WTC11 (cell line): Measurements from ENCODE around the gene ANO8. TPM values are rescaled to one million over a fixed set of nuclear protein-coding genes. Genes with fewer than 3 reads are reported as not detected.

Experiments
- ATF1 ChIP-seq: sonication (generic); formaldehyde crosslinking; IDR thresholded peaks from 2 replicates; pipeline ENCODE4 v1.8.1; 2023; ENCODE audit warnings: mild to moderate bottlenecking, moderate library complexity, missing genetic modification reagents
- FOXJ3 ChIP-seq: sonication (generic); formaldehyde crosslinking; IDR thresholded peaks from 2 replicates; pipeline ENCODE4 v1.9.0; 2021; ENCODE audit warnings: missing genetic modification reagents, mild to moderate bottlenecking, borderline replicate concordance
- FOXP1 ChIP-seq: sonication (generic); formaldehyde crosslinking; IDR thresholded peaks from 2 replicates; pipeline ENCODE4 v1.8.0; 2022; ENCODE audit warnings: missing genetic modification reagents, mild to moderate bottlenecking, moderate library complexity, borderline replicate concordance
- GABPB1 ChIP-seq: sonication (generic); formaldehyde crosslinking; IDR thresholded peaks from 2 replicates; pipeline ENCODE4 v1.8.1; 2023; ENCODE audit warnings: mild to moderate bottlenecking, missing genetic modification reagents
- HMGA2 ChIP-seq: fragments of 250-450 bp; sonication (Bioruptor Pico); IDR thresholded peaks from 2 replicates; pipeline ENCODE4 v1.4.0; 2021; ENCODE audit warnings: mild to moderate bottlenecking, moderate library complexity
- JUN ChIP-seq: sonication (generic); formaldehyde crosslinking; IDR thresholded peaks from 2 replicates; pipeline ENCODE4 v1.8.0; 2023; ENCODE audit warnings: mild to moderate bottlenecking, missing genetic modification reagents
- NFYB ChIP-seq: sonication (generic); formaldehyde crosslinking; conservative IDR thresholded peaks from 2 replicates; pipeline ENCODE4 v1.8.0; 2022; ENCODE audit warnings: low read depth, missing genetic modification reagents
- NR1H2 ChIP-seq: sonication (generic); formaldehyde crosslinking; IDR thresholded peaks from 2 replicates; pipeline ENCODE4 v1.9.0; 2021; ENCODE audit warnings: mild to moderate bottlenecking, moderate library complexity, missing genetic modification reagents
- OVOL2 ChIP-seq: fragments of 250-450 bp; sonication (Bioruptor Pico); IDR thresholded peaks from 2 replicates; pipeline ENCODE4 v1.9.0; 2021; ENCODE audit warnings: mild to moderate bottlenecking, borderline replicate concordance
- SMAD3 ChIP-seq: sonication (generic); formaldehyde crosslinking; IDR thresholded peaks from 2 replicates; pipeline ENCODE4 v1.8.0; 2022; ENCODE audit warnings: missing genetic modification reagents, mild to moderate bottlenecking, borderline replicate concordance
- TCF7 ChIP-seq: sonication (generic); formaldehyde crosslinking; IDR thresholded peaks from 2 replicates; pipeline ENCODE4 v1.8.0; 2022; ENCODE audit warnings: mild to moderate bottlenecking, low read depth, missing genetic modification reagents, moderate library complexity
- ZBTB21 ChIP-seq: sonication (generic); formaldehyde crosslinking; IDR thresholded peaks from 2 replicates; pipeline ENCODE4 v1.8.1; 2023; ENCODE audit warnings: mild to moderate bottlenecking, missing genetic modification reagents, borderline replicate concordance
- total RNA-seq: library from RNA; stranded (reverse); gene quantifications from 3 replicates; pipeline ENCODE4 v1.2.3, GENCODE V29; 2021
- TF ChIP-seq, protein P1 (sequence below): fragments of 250-450 bp; sonication (Bioruptor Pico); IDR thresholded peaks from 2 replicates; pipeline ENCODE4 v1.9.0; 2021; ENCODE audit warnings: mild to moderate bottlenecking
- TF ChIP-seq, protein P2 (sequence below): sonication (generic); formaldehyde crosslinking; IDR thresholded peaks from 2 replicates; pipeline ENCODE4 v1.8.1; 2022; ENCODE audit warnings: low read depth, missing genetic modification reagents, borderline replicate concordance
- TF ChIP-seq, protein P3 (sequence below): sonication (generic); formaldehyde crosslinking; IDR thresholded peaks from 2 replicates; pipeline ENCODE4 v1.8.0; 2022; ENCODE audit warnings: mild to moderate bottlenecking, missing genetic modification reagents
- TF ChIP-seq, protein P4 (sequence below): sonication (generic); formaldehyde crosslinking; IDR thresholded peaks from 2 replicates; pipeline ENCODE4 v1.8.0; 2022; ENCODE audit warnings: mild to moderate bottlenecking, missing genetic modification reagents
- TF ChIP-seq, protein P5 (sequence below): sonication (generic); formaldehyde crosslinking; IDR thresholded peaks from 2 replicates; pipeline ENCODE4 v1.8.1; 2022; ENCODE audit warnings: missing genetic modification reagents, borderline replicate concordance
- TF ChIP-seq, protein P6 (sequence below): sonication (generic); formaldehyde crosslinking; IDR thresholded peaks from 2 replicates; pipeline ENCODE4 v1.8.1; 2023; ENCODE audit warnings: mild to moderate bottlenecking, missing genetic modification reagents, moderate library complexity
- TF ChIP-seq, protein P7 (sequence below): fragments of 250-450 bp; sonication (Bioruptor Pico); IDR thresholded peaks from 2 replicates; pipeline ENCODE4 v1.9.0; 2021; ENCODE audit warnings: mild to moderate bottlenecking, borderline replicate concordance
- TF ChIP-seq, protein P8 (sequence below): sonication (generic); formaldehyde crosslinking; IDR thresholded peaks from 2 replicates; pipeline ENCODE4 v1.8.1; 2022; ENCODE audit warnings: mild to moderate bottlenecking, missing genetic modification reagents, moderate library complexity, borderline replicate concordance
- TF ChIP-seq, protein P9 (sequence below): fragments of 250-450 bp; sonication (Bioruptor Pico); IDR thresholded peaks from 2 replicates; pipeline ENCODE4 v1.9.0; 2021; ENCODE audit warnings: moderate library complexity, mild to moderate bottlenecking, inconsistent platforms, borderline replicate concordance

Gene ANO8
- total RNA-seq, 1 experiment from 2014 or later = 32.6 TPM

DNA sequence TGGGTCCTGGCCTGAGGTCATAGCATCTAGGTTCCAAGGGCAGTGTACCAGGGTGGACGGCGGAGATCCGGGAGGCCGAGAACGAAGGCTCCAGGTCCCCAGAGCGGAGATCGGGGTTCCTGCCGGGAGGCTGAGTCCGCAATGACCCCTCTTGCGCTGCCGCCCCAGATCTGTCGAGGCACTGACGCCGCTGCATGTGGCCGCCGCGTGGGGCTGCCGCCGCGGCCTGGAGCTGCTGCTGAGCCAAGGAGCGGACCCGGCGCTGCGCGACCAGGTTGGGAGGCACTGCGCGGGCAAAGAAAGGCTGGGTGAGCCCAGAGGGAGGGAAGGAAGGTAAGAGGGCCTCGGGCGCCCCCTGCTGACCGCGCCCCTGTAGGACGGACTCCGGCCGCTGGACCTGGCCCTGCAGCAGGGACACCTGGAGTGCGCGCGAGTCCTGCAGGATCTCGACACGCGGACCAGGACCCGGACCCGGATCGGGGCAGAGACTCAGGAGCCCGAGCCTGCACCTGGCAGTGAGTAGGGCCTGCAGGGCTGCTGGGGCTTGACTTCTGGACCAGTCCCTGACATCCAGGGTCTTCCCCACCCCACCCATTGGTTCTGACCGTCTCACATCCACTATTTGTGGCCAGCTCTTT lies 52.0 kb downstream of the ANO8 start (continued):
- TF ChIP-seq, protein P1, sequence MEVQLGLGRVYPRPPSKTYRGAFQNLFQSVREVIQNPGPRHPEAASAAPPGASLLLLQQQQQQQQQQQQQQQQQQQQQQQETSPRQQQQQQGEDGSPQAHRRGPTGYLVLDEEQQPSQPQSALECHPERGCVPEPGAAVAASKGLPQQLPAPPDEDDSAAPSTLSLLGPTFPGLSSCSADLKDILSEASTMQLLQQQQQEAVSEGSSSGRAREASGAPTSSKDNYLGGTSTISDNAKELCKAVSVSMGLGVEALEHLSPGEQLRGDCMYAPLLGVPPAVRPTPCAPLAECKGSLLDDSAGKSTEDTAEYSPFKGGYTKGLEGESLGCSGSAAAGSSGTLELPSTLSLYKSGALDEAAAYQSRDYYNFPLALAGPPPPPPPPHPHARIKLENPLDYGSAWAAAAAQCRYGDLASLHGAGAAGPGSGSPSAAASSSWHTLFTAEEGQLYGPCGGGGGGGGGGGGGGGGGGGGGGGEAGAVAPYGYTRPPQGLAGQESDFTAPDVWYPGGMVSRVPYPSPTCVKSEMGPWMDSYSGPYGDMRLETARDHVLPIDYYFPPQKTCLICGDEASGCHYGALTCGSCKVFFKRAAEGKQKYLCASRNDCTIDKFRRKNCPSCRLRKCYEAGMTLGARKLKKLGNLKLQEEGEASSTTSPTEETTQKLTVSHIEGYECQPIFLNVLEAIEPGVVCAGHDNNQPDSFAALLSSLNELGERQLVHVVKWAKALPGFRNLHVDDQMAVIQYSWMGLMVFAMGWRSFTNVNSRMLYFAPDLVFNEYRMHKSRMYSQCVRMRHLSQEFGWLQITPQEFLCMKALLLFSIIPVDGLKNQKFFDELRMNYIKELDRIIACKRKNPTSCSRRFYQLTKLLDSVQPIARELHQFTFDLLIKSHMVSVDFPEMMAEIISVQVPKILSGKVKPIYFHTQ (CRISPR knock-in tag) = no peak
- peak; percentile 52; the same call in 1 of the 2 replicates for TF ChIP-seq NFYB (CRISPR knock-in tag)
- TF ChIP-seq, protein P2, sequence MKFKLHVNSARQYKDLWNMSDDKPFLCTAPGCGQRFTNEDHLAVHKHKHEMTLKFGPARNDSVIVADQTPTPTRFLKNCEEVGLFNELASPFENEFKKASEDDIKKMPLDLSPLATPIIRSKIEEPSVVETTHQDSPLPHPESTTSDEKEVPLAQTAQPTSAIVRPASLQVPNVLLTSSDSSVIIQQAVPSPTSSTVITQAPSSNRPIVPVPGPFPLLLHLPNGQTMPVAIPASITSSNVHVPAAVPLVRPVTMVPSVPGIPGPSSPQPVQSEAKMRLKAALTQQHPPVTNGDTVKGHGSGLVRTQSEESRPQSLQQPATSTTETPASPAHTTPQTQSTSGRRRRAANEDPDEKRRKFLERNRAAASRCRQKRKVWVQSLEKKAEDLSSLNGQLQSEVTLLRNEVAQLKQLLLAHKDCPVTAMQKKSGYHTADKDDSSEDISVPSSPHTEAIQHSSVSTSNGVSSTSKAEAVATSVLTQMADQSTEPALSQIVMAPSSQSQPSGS (CRISPR knock-in tag) = peak; percentile 90; the same call in 1 of the 2 replicates
- peak; percentile 90 for TF ChIP-seq ZBTB21 (CRISPR knock-in tag)
- peak; percentile 99 for TF ChIP-seq FOXP1 (CRISPR knock-in tag)
- TF ChIP-seq, protein P3, sequence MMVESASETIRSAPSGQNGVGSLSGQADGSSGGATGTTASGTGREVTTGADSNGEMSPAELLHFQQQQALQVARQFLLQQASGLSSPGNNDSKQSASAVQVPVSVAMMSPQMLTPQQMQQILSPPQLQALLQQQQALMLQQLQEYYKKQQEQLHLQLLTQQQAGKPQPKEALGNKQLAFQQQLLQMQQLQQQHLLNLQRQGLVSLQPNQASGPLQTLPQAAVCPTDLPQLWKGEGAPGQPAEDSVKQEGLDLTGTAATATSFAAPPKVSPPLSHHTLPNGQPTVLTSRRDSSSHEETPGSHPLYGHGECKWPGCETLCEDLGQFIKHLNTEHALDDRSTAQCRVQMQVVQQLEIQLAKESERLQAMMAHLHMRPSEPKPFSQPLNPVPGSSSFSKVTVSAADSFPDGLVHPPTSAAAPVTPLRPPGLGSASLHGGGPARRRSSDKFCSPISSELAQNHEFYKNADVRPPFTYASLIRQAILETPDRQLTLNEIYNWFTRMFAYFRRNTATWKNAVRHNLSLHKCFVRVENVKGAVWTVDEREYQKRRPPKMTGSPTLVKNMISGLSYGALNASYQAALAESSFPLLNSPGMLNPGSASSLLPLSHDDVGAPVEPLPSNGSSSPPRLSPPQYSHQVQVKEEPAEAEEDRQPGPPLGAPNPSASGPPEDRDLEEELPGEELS = peak; percentile 84
- peak; percentile 95 for TF ChIP-seq JUN
- no peak for TF ChIP-seq OVOL2 (CRISPR knock-in tag)
- TF ChIP-seq HMGA2 = no peak
- TF ChIP-seq, protein P4, sequence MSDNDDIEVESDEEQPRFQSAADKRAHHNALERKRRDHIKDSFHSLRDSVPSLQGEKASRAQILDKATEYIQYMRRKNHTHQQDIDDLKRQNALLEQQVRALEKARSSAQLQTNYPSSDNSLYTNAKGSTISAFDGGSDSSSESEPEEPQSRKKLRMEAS (CRISPR knock-in tag) = peak; percentile 99
- TF ChIP-seq FOXJ3 = no peak
- TF ChIP-seq ATF1 = 0 out of 2 replicates have a peak, but pooled peaks have one; percentile 36
- TF ChIP-seq, protein P5, sequence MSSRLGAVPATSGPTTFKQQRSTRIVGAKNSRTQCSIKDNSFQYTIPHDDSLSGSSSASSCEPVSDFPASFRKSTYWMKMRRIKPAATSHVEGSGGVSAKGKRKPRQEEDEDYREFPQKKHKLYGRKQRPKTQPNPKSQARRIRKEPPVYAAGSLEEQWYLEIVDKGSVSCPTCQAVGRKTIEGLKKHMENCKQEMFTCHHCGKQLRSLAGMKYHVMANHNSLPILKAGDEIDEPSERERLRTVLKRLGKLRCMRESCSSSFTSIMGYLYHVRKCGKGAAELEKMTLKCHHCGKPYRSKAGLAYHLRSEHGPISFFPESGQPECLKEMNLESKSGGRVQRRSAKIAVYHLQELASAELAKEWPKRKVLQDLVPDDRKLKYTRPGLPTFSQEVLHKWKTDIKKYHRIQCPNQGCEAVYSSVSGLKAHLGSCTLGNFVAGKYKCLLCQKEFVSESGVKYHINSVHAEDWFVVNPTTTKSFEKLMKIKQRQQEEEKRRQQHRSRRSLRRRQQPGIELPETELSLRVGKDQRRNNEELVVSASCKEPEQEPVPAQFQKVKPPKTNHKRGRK = no peak
- TF ChIP-seq, protein P6, sequence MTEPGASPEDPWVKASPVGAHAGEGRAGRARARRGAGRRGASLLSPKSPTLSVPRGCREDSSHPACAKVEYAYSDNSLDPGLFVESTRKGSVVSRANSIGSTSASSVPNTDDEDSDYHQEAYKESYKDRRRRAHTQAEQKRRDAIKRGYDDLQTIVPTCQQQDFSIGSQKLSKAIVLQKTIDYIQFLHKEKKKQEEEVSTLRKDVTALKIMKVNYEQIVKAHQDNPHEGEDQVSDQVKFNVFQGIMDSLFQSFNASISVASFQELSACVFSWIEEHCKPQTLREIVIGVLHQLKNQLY (CRISPR knock-in tag) = no peak
- TF ChIP-seq GABPB1 (CRISPR knock-in tag) = 0 out of 2 replicates have a peak, but pooled peaks have one; percentile 8
- peak; percentile 96 for TF ChIP-seq TCF7
- TF ChIP-seq NR1H2 (CRISPR knock-in tag) = peak; percentile 94
- TF ChIP-seq, protein P7, sequence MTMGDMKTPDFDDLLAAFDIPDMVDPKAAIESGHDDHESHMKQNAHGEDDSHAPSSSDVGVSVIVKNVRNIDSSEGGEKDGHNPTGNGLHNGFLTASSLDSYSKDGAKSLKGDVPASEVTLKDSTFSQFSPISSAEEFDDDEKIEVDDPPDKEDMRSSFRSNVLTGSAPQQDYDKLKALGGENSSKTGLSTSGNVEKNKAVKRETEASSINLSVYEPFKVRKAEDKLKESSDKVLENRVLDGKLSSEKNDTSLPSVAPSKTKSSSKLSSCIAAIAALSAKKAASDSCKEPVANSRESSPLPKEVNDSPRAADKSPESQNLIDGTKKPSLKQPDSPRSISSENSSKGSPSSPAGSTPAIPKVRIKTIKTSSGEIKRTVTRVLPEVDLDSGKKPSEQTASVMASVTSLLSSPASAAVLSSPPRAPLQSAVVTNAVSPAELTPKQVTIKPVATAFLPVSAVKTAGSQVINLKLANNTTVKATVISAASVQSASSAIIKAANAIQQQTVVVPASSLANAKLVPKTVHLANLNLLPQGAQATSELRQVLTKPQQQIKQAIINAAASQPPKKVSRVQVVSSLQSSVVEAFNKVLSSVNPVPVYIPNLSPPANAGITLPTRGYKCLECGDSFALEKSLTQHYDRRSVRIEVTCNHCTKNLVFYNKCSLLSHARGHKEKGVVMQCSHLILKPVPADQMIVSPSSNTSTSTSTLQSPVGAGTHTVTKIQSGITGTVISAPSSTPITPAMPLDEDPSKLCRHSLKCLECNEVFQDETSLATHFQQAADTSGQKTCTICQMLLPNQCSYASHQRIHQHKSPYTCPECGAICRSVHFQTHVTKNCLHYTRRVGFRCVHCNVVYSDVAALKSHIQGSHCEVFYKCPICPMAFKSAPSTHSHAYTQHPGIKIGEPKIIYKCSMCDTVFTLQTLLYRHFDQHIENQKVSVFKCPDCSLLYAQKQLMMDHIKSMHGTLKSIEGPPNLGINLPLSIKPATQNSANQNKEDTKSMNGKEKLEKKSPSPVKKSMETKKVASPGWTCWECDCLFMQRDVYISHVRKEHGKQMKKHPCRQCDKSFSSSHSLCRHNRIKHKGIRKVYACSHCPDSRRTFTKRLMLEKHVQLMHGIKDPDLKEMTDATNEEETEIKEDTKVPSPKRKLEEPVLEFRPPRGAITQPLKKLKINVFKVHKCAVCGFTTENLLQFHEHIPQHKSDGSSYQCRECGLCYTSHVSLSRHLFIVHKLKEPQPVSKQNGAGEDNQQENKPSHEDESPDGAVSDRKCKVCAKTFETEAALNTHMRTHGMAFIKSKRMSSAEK (CRISPR knock-in tag) = no peak
- peak; percentile 98 for TF ChIP-seq SMAD3
- TF ChIP-seq, protein P8, sequence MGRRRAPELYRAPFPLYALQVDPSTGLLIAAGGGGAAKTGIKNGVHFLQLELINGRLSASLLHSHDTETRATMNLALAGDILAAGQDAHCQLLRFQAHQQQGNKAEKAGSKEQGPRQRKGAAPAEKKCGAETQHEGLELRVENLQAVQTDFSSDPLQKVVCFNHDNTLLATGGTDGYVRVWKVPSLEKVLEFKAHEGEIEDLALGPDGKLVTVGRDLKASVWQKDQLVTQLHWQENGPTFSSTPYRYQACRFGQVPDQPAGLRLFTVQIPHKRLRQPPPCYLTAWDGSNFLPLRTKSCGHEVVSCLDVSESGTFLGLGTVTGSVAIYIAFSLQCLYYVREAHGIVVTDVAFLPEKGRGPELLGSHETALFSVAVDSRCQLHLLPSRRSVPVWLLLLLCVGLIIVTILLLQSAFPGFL (CRISPR knock-in tag) = 0 out of 2 replicates have a peak, but pooled peaks have one; percentile 63
- TF ChIP-seq, protein P9, sequence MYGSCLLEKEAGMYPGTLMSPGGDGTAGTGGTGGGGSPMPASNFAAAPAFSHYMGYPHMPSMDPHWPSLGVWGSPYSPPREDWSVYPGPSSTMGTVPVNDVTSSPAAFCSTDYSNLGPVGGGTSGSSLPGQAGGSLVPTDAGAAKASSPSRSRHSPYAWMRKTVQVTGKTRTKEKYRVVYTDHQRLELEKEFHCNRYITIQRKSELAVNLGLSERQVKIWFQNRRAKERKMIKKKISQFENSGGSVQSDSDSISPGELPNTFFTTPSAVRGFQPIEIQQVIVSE (CRISPR knock-in tag) = no peak
